ENCODE results near the gene LRIG2.
A peak's percentile ranks its signal among the peaks of the same experiment; 100 is the strongest.
"Not testable (repeated sequence)": the region's sequence is repeated elsewhere in the genome, so short reads cannot be mapped to it uniquely, and the experiment has no call there.

LRIG2 gene

DNA sequence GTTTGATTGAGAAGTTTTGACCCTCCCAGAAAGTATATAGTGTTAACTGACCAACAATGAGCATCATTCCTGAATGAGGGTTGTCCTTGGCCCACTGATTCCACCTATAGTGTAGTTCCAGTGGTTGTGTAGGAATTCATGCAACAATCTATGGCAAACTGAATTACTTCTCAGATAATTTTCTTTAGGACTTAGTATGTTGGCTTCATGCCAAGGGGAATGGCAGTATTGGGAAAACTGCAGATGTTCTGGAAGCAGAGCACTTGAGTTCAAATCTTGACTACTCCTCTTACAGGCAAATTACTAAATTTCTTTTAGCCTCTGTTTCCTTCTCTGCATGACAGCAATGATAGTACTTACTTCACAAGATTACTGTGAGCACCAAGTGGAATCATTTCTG is 65.8 kb downstream of the LRIG2 start:
- no peak overlapping the region for H3K27ac ChIP-seq (ENCODE audit: low read depth, low read length)
- no peaks in the 10 kb centered on the region for H3K27me3 ChIP-seq (ENCODE audit: control insufficient read depth in 1 of 2, insufficient read depth in 2 of 2, low read length in 2 of 2)
- H3K9ac ChIP-seq (ENCODE audit: low read depth in 1 of 2, low read length in 2 of 2), result no peak overlapping the region
- H3K4me1 ChIP-seq (ENCODE audit: control insufficient read depth in 1 of 2, insufficient read depth in 2 of 2, low read length in 2 of 2), result peaks cover 14 to 28% of the 10 kb centered on the region in 2 donors
- no peaks in the 10 kb centered on the region for H3K9me3 ChIP-seq (ENCODE audit: control insufficient read depth in 1 of 2, low read length in 2 of 2)
- no peaks in the 10 kb centered on the region for H3K36me3 ChIP-seq (ENCODE audit: control insufficient read depth in 1 of 2, insufficient read depth in 2 of 2, low read length in 2 of 2)
- H3K4me3 ChIP-seq (ENCODE audit: low read depth in 1 of 2, low read length in 2 of 2), result no peak overlapping the region

DNA sequence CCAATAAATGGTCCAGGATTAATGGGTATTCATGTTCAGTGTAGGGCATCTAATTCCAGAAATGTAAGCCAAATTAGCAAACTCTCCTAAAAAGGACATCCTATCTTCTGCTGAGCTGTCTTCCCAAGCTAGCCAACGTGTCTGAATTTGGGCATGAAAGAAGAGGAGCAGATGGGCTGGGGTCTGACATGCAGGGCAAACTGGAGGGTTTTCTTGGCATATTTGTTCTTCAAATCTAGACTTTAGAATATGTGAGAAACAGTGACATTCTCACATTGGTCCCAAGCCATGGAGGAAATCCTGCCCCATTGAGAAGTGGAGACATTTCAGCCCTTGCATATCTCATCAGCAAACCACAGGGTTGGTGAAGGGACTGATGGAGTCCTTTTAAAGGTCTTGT is 67.2 kb downstream of the LRIG2 start:
- no peaks in the 10 kb centered on the region for H3K36me3 ChIP-seq (ENCODE audit: control insufficient read depth in 1 of 2, insufficient read depth in 2 of 2, low read length in 2 of 2)
- H3K9me3 ChIP-seq (ENCODE audit: control insufficient read depth in 1 of 2, low read length in 2 of 2), result no peaks in the 10 kb centered on the region
- peaks cover 14 to 28% of the 10 kb centered on the region in 2 donors for H3K4me1 ChIP-seq (ENCODE audit: control insufficient read depth in 1 of 2, insufficient read depth in 2 of 2, low read length in 2 of 2)
- H3K4me3 ChIP-seq (ENCODE audit: low read depth in 1 of 2, low read length in 2 of 2), result no peak overlapping the region
- no peak overlapping the region for H3K27ac ChIP-seq (ENCODE audit: low read depth, low read length)
- H3K27me3 ChIP-seq (ENCODE audit: control insufficient read depth in 1 of 2, insufficient read depth in 2 of 2, low read length in 2 of 2), result no peaks in the 10 kb centered on the region
- H3K9ac ChIP-seq (ENCODE audit: low read depth in 1 of 2, low read length in 2 of 2), result no peak overlapping the region

DNA sequence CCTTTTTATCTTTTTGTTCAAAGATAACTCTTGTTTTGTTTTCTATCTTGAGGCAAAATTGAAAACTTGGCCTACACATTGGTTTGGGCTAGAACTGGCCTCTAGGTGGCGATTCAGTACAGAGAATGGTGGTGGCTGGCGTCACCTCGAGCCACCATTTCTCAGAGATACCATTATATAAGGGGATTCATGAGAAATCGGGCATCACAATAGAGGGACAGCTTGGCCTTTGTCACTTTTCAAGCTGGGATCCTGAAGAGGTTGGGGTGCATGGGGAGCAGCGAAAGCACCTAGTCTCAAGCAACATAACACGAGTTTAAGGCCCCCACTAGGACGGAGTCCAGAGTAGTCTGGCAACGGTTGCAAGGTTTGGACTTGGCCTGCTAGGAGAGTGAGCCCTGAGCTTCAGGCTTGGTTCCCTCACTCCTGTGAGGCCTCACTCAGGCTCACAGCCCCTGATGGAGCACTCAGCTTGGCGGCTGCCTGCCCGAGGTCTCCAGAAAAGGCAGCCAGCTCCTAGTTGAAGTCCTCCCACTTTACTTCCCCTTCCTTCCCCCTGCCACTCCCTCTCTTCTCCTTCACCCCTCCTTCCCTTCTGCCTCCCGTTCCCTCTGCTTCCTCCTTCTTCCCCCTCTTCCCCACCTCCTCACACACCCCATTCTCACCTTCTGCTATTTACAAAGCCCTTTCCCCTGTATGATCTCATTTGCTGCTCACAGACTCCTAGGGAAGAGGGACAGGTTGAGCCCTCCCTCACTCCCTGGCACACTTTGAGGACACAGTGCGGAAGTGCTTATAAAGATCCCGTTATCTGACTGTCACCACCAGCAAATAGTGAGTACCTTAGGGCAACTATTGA is 67.8 kb downstream of the LRIG2 start:
- H3K27me3 ChIP-seq (ENCODE audit: control insufficient read depth in 1 of 2, insufficient read depth in 2 of 2, low read length in 2 of 2), result no peaks in the 10 kb centered on the region
- H3K36me3 ChIP-seq (ENCODE audit: control insufficient read depth in 1 of 2, insufficient read depth in 2 of 2, low read length in 2 of 2), result no peaks in the 10 kb centered on the region
- H3K4me3 ChIP-seq (ENCODE audit: low read depth in 1 of 2, low read length in 2 of 2), result no peak overlapping the region
- peak overlapping the region in 1 of 2 donors; percentile 4 for H3K9ac ChIP-seq (ENCODE audit: low read depth in 1 of 2, low read length in 2 of 2)
- no peaks in the 10 kb centered on the region for H3K9me3 ChIP-seq (ENCODE audit: control insufficient read depth in 1 of 2, low read length in 2 of 2)
- no peak overlapping the region for H3K27ac ChIP-seq (ENCODE audit: low read depth, low read length)
- peaks cover 14 to 28% of the 10 kb centered on the region in 2 donors for H3K4me1 ChIP-seq (ENCODE audit: control insufficient read depth in 1 of 2, insufficient read depth in 2 of 2, low read length in 2 of 2)

DNA sequence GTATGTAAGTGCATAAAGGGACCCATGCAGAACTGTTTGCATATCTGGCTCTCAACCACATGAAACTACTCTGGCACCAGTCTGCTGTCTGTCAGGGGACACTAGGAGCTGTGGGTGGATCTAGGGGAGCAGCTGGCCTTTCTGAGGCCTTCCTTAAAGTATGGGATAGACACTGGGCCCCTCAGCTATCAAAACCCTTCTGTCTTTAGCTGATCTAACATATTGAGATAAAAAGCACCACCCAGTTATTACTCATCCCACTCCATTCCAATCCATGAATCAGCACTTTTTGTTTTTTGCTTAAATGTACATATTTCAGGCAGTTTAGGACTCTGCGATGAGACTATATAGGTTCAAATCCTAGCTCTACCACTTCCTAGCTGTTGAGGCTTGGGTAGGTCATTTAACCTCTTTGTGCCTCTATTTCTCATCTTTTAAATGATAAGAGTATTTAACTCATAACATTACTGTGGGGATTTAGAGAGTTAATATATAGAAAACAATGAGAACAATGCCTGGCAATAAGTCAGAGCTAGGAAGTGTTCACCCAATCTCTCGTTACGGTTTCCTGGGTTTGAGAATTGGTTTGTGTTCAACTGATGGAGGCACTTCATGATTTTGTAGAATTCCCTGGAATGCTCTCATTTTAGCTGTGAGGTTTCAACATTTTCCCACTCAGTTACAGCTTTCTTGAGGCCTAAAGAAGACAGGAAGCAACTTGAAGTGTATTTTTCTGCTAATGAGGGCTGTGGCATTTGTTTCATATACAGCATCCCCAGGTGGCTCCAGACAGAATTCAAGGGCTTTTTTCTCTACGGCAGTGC is 68.9 kb downstream of the LRIG2 start:
- H3K36me3 ChIP-seq (ENCODE audit: control insufficient read depth in 1 of 2, insufficient read depth in 2 of 2, low read length in 2 of 2), result no peaks in the 10 kb centered on the region
- H3K4me1 ChIP-seq (ENCODE audit: control insufficient read depth in 1 of 2, insufficient read depth in 2 of 2, low read length in 2 of 2), result peaks cover 14 to 32% of the 10 kb centered on the region in 2 donors
- no peak overlapping the region for H3K27ac ChIP-seq (ENCODE audit: low read depth, low read length)
- no peaks in the 10 kb centered on the region for H3K9me3 ChIP-seq (ENCODE audit: control insufficient read depth in 1 of 2, low read length in 2 of 2)
- no peaks in the 10 kb centered on the region for H3K27me3 ChIP-seq (ENCODE audit: control insufficient read depth in 1 of 2, insufficient read depth in 2 of 2, low read length in 2 of 2)
- H3K9ac ChIP-seq (ENCODE audit: low read depth in 1 of 2, low read length in 2 of 2), result no peak overlapping the region
- H3K4me3 ChIP-seq (ENCODE audit: low read depth in 1 of 2, low read length in 2 of 2), result no peak overlapping the region

DNA sequence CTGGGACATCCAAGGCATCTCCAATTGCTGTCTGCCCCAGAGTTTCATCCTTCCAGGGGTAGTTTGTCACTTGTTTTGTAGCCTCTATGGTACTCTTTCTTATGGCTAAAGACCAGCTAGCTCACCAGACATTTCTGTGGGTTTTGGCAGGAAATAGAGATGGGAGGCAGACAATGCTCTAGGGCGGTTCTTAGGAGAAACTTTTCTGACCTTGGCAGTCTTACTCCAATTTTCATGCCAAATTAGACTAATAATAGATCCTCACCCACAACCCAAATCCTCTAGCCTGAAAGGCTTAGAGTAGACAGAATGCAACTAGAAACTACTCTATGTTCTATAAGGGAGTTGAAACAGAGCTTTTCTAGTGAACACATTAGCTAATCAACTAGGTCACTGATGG is 69.8 kb downstream of the LRIG2 start:
- Histone ChIP-seq H3K27me3 (ENCODE audit: control insufficient read depth in 1 of 2, insufficient read depth in 2 of 2, low read length in 2 of 2) (no peaks in the 10 kb centered on the region), H3K4me1 (ENCODE audit: control insufficient read depth in 1 of 2, insufficient read depth in 2 of 2, low read length in 2 of 2) (peaks cover 14 to 38% of the 10 kb centered on the region in 2 donors), H3K9ac (ENCODE audit: low read depth in 1 of 2, low read length in 2 of 2) (no peak overlapping the region), H3K27ac (ENCODE audit: low read depth, low read length) (no peak overlapping the region), H3K4me3 (ENCODE audit: low read depth in 1 of 2, low read length in 2 of 2) (no peak overlapping the region), H3K9me3 (ENCODE audit: control insufficient read depth in 1 of 2, low read length in 2 of 2) (no peaks in the 10 kb centered on the region), H3K36me3 (ENCODE audit: control insufficient read depth in 1 of 2, insufficient read depth in 2 of 2, low read length in 2 of 2) (no peaks in the 10 kb centered on the region)

DNA sequence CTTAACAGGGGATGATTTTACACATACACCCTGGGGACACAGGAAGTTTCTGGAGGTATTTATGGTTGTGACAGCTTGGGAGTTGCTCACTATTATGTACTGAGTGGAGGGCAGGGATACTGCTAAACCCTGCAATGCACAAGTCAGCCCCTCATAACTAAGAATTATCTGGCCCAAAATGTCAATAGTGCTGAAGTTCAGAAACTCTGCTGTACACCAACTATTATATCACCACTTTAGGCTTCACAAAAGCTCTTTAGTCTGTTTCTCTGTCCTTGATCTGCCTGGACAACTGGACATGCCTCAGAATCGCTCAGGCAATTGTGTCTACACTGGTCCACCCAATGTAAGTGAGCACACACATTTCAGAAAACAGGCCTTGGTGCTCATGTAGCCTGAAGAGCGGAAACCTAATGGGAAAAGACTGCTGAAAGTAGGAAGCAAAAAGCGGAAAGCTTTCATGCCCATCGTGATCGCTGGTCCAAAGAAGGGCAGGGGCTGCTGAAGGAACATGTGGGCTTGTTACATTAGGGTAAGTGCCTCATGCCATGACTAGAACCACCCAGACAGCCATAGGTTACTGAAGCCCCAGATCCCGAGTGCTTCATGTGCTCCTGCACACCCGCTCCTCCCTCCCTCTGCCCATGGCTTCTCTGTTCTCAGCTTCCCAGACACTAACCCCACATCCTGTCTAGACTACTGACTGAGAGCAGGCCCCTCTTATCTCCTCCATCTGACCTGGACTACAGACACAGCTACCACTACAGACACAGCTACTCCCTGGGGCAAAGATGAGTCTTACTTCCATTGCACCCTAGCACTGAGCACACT is 73.5 kb downstream of the LRIG2 start:
- no peak overlapping the region for H3K4me3 ChIP-seq (ENCODE audit: low read depth in 1 of 2, low read length in 2 of 2)
- H3K9ac ChIP-seq (ENCODE audit: low read depth in 1 of 2, low read length in 2 of 2), result no peak overlapping the region
- no peaks in the 10 kb centered on the region for H3K36me3 ChIP-seq (ENCODE audit: control insufficient read depth in 1 of 2, insufficient read depth in 2 of 2, low read length in 2 of 2)
- H3K9me3 ChIP-seq (ENCODE audit: control insufficient read depth in 1 of 2, low read length in 2 of 2), result no peaks in the 10 kb centered on the region
- no peaks in the 10 kb centered on the region for H3K27me3 ChIP-seq (ENCODE audit: control insufficient read depth in 1 of 2, insufficient read depth in 2 of 2, low read length in 2 of 2)
- peaks cover 5 to 27% of the 10 kb centered on the region in 2 donors for H3K4me1 ChIP-seq (ENCODE audit: control insufficient read depth in 1 of 2, insufficient read depth in 2 of 2, low read length in 2 of 2)
- no peak overlapping the region for H3K27ac ChIP-seq (ENCODE audit: low read depth, low read length)

DNA sequence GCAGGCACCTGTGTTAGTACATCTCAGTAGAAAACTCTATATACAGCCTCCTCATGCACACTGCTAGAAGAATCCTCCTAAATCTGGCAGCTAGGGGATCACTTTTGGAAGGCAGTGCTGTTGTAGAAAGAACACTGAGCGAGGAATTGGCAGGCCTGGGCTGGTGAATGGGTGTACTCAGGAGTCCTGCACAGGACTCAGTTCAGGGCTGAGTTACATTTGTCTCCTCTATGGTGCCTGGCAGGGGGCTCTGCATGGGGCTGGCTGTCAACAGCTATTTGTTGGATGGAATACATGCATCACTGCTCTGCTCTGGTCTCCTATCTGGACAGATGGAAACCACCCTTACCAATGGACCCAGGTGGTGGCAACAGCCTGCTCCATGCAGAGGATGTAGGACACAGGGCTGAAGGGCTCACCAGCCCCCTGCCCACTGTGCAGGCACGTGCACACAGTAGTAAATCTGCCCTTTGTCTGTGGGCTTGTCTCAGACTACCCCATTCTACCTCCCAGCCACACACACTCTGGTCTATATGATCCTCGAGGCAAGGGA is 74.2 kb downstream of the LRIG2 start:
- Histone ChIP-seq H3K9me3 (ENCODE audit: control insufficient read depth in 1 of 2, low read length in 2 of 2) (no peaks in the 10 kb centered on the region), H3K27ac (ENCODE audit: low read depth, low read length) (no peak overlapping the region), H3K9ac (ENCODE audit: low read depth in 1 of 2, low read length in 2 of 2) (no peak overlapping the region), H3K4me1 (ENCODE audit: control insufficient read depth in 1 of 2, insufficient read depth in 2 of 2, low read length in 2 of 2) (peaks cover 4 to 20% of the 10 kb centered on the region in 2 donors), H3K27me3 (ENCODE audit: control insufficient read depth in 1 of 2, insufficient read depth in 2 of 2, low read length in 2 of 2) (no peaks in the 10 kb centered on the region), H3K36me3 (ENCODE audit: control insufficient read depth in 1 of 2, insufficient read depth in 2 of 2, low read length in 2 of 2) (no peaks in the 10 kb centered on the region), H3K4me3 (ENCODE audit: low read depth in 1 of 2, low read length in 2 of 2) (no peak overlapping the region)

DNA sequence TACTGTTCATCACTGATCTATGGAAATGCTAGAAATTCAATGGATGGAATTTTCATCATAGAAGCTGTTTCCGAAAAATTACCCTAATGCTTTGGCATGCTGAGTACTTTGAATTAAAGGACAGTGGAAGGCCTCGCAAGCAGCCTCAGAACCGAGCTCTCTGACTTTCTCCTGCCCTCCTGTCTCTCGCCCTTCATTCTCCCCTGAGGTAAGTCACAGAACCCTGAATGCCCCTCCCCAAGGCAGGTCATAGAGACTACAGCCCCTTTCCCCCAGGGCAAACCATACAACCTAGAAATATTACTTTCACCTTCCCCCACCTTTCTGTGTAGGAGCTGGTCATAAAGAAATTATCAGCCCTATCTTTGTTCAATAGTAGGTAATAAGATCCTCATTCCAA is 74.8 kb downstream of the LRIG2 start:
- Histone ChIP-seq H3K4me1 (ENCODE audit: control insufficient read depth in 1 of 2, insufficient read depth in 2 of 2, low read length in 2 of 2) (peaks cover 1 to 15% of the 10 kb centered on the region in 2 donors), H3K4me3 (ENCODE audit: low read depth in 1 of 2, low read length in 2 of 2) (no peak overlapping the region), H3K27me3 (ENCODE audit: control insufficient read depth in 1 of 2, insufficient read depth in 2 of 2, low read length in 2 of 2) (no peaks in the 10 kb centered on the region), H3K9ac (ENCODE audit: low read depth in 1 of 2, low read length in 2 of 2) (no peak overlapping the region), H3K27ac (ENCODE audit: low read depth, low read length) (no peak overlapping the region), H3K9me3 (ENCODE audit: control insufficient read depth in 1 of 2, low read length in 2 of 2) (no peaks in the 10 kb centered on the region), H3K36me3 (ENCODE audit: control insufficient read depth in 1 of 2, insufficient read depth in 2 of 2, low read length in 2 of 2) (no peaks in the 10 kb centered on the region)

DNA sequence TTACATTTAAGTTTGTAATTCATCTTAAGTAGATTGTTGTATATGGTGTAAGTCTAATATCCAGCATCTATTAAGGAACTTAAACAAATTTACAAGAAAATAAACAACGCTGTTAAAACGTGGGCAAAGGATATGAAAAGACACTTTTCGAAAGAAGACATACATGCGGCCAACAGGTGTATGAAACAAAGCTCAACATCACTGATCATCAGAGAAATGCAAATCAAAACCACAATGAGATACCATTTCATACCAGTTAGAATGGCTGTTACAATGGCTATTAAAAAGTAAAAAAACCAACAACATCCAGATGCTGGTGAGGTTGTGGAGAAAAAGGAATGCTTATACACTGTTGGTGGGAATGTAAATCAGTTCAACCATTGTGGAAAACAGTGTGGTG is 77.5 kb downstream of the LRIG2 start:
- H3K27me3 ChIP-seq (ENCODE audit: control insufficient read depth in 1 of 2, insufficient read depth in 2 of 2, low read length in 2 of 2); H3K4me3 ChIP-seq (ENCODE audit: low read depth in 1 of 2, low read length in 2 of 2); H3K9ac ChIP-seq (ENCODE audit: low read depth in 1 of 2, low read length in 2 of 2); H3K27ac ChIP-seq (ENCODE audit: low read depth, low read length); H3K9me3 ChIP-seq (ENCODE audit: control insufficient read depth in 1 of 2, low read length in 2 of 2); H3K36me3 ChIP-seq (ENCODE audit: control insufficient read depth in 1 of 2, insufficient read depth in 2 of 2, low read length in 2 of 2): not testable (repeated sequence)
- peaks cover 6 to 14% of the 10 kb centered on the region in 2 donors for H3K4me1 ChIP-seq (ENCODE audit: control insufficient read depth in 1 of 2, insufficient read depth in 2 of 2, low read length in 2 of 2)

Measured in duodenal mucosa (tissue), 2 donors.